ENCODE results near the gene NBAS. TPM values are rescaled to one million over a fixed set of nuclear protein-coding genes. Genes with fewer than 3 reads are reported as not detected.
A peak's percentile ranks its signal among the peaks of the same experiment; 100 is the strongest.

NBAS gene
- total RNA-seq, 2 experiments from 2014 or later = 31.9 to 32.9 TPM

- peak; percentile 28 for ATAC-seq (ENCODE audit: low read depth)
- H3K36me3 Mint-ChIP-seq = no peaks in the 10 kb centered on the region
- H3K4me1 Mint-ChIP-seq = peaks cover 35% of the 10 kb centered on the region
- H3K9me3 Mint-ChIP-seq = no peaks in the 10 kb centered on the region
- POLR2A ChIA-PET = interaction anchor here (0.6 to 1.4 kb wide), 5 partner anchors 14 to 31 kb away, joined by 3 to 8 read pairs (median 4); partner anchors contain the start of gene DDX1
- H3K4me3 Mint-ChIP-seq = peak overlapping the region; percentile 98
- DNase-seq = peak; percentile 34
- peaks cover 9% of the 10 kb centered on the region for H3K27me3 Mint-ChIP-seq
- H3K27ac Mint-ChIP-seq = peak overlapping the region; percentile 95
Measured at GRCh38 chr2:15561574-15562344, 625 bp upstream of the NBAS start.

GRCh38 chr2:15560140-15560987 is 770 bp downstream of the NBAS start:
- Mint-ChIP-seq H3K36me3 (peaks cover 2% of the 10 kb centered on the region), H3K4me3 (peak overlapping the region; percentile 98), H3K4me1 (peaks cover 37% of the 10 kb centered on the region), H3K9me3 (no peaks in the 10 kb centered on the region), H3K27me3 (peaks cover 7% of the 10 kb centered on the region), H3K27ac (peak overlapping the region; percentile 95)
- POLR2A ChIA-PET = interaction anchor here (1.0 to 1.4 kb wide), 3 partner anchors 16 to 32 kb away, joined by 3 to 5 read pairs (median 4); no protein-coding TSS in a partner anchor
- peak; percentile 46 for DNase-seq
- ATAC-seq (ENCODE audit: low read depth) = peak; percentile 44

DNA sequence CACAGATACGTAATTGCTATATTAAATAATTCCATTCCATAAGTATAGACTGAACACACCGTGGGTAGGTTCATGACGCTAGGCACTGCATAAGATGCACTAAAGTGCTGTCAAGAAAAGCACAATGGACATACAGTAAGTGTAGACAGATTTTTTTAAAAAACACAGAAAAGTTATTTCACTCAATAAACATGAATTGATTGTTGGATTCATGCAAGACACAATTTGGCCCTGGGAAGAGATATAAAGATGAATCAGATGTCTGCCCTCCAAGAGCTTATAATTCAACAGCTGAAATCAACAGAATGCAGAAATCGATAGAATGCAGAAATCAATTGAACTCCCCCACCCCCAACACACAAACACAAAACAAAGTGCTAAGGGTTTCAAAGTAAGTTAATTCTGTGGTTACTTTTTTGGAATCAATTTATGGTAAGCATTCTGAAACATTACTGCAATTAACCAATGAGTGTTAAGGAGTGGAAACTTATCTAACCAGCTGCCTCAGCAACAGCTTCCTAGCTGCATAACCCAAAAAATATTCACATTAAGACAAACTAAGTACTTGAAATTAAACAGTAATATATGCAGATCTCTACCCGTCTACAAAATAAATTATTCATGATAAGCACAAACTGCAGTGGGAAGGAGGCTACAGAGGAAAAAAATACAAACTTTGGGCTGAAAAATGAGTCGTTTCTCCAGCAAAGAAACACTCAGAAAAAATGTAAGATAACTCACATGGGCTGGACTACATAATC is 1.6 kb downstream of the NBAS start:
- no peak overlapping the region for H3K27ac Mint-ChIP-seq
- POLR2A ChIA-PET = no interaction called here
- peak overlapping the region; percentile 98 for H3K4me3 Mint-ChIP-seq
- H3K4me1 Mint-ChIP-seq = peaks cover 37% of the 10 kb centered on the region
- H3K9me3 Mint-ChIP-seq = no peaks in the 10 kb centered on the region
- ATAC-seq (ENCODE audit: low read depth) (no peak), DNase-seq (no peak)
- no peaks in the 10 kb centered on the region for H3K27me3 Mint-ChIP-seq
- H3K36me3 Mint-ChIP-seq = peaks cover 3% of the 10 kb centered on the region

DNA sequence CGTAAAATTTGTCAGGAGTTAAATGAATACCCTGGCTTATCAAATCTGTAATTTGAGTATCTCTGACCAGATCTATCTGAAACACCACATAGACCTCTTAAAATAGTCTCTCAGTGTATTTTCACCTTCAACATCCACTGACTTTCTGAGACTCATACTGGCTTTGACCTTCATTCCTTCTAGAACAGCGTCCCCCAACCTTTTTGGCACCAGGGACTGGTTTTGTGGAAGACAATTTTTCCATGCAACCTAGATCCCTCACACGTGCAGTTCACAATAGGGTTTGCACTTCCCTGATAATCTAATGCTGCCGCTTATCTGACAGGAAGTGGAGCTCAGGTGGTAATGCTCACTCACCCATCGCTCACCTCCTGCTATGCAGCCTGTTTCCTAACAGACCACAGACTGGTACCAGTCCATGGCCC is 3.2 kb downstream of the NBAS start:
- no peak overlapping the region for H3K4me3 Mint-ChIP-seq

GRCh38 chr2:15556311-15556930 is 4.7 kb downstream of the NBAS start:
- POLR2A ChIA-PET = no interaction called here
- no peak for ATAC-seq (ENCODE audit: low read depth)
- Mint-ChIP-seq H3K27ac (no peak overlapping the region), H3K36me3 (peaks cover 10% of the 10 kb centered on the region), H3K9me3 (no peaks in the 10 kb centered on the region), H3K4me3 (no peak overlapping the region), H3K27me3 (no peaks in the 10 kb centered on the region), H3K4me1 (peaks cover 22% of the 10 kb centered on the region)
- no peak for DNase-seq

More for the DNA sequence above, 3.2 kb downstream of the NBAS start:
- ATAC-seq (ENCODE audit: low read depth) (no peak), DNase-seq (no peak)
- H3K9me3 Mint-ChIP-seq = no peaks in the 10 kb centered on the region
- no peaks in the 10 kb centered on the region for H3K27me3 Mint-ChIP-seq
- peaks cover 34% of the 10 kb centered on the region for H3K4me1 Mint-ChIP-seq
- POLR2A ChIA-PET = interaction anchor here (1.0 kb wide), 1 partner anchor 34 kb away, joined by 3 read pairs; the partner anchor contains the start of gene DDX1
- peaks cover 3% of the 10 kb centered on the region for H3K36me3 Mint-ChIP-seq
- H3K27ac Mint-ChIP-seq = no peak overlapping the region

DNA sequence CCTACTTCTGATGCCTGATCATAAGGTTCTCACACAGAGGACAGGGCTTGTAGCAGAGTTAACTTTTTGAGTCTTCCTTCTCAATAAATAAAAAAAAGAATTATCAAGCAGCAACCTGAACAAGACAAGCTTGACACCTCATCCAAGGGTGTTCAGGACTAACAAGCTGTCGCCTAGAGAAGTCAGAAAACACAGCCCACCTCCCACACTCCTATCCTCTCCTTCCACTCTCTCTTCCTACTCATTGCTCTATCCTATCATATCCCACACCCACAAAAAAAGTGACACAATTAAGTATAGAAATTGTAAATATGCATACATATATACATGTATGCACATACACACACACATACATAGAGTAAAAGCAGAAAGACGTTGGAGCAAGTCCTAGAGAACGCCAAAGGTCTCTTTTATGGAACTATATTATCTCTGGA is 5.4 kb downstream of the NBAS start:
- POLR2A ChIA-PET = no interaction called here
- Mint-ChIP-seq H3K4me1 (peaks cover 21% of the 10 kb centered on the region), H3K36me3 (peaks cover 10% of the 10 kb centered on the region), H3K27me3 (no peaks in the 10 kb centered on the region), H3K4me3 (no peak overlapping the region), H3K27ac (no peak overlapping the region), H3K9me3 (no peaks in the 10 kb centered on the region)
- ATAC-seq (ENCODE audit: low read depth) = no peak
- DNase-seq = no peak

DNA sequence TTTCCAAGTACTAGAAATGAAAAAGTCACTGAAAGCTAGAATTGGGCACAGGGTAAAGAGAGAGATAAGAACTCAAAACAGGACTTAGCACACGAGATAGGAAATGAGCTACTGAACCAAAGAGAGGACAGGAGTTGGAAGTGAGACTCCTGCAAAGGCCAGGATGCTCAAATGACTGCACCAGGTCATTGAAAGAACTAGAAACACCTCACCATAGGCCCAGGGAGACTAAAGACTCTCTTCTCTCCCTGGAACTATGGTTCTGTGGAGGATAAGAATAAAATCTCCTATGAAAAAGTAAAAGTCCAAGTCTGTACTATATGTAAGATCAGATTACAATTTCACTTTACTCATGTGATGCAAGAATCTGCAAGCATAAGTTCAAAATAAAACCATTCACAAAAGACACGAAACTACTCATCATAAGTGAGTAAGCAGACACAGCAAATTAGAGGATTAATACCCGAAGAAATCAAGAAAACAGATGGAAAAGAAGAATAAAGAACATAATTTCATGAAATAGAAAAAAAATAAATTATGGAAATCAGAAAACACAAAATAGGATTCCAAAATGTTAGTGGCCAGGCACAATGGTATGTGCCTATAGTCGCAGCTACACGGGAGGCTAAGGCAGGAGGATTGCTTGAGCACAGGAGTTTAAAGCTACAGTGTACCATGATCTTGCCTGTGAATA is 6.5 kb downstream of the NBAS start:
- Mint-ChIP-seq H3K4me1 (peaks cover 14% of the 10 kb centered on the region), H3K27me3 (no peaks in the 10 kb centered on the region), H3K4me3 (no peak overlapping the region), H3K9me3 (no peaks in the 10 kb centered on the region), H3K36me3 (peaks cover 10% of the 10 kb centered on the region), H3K27ac (no peak overlapping the region)
- no peak for ATAC-seq (ENCODE audit: low read depth)
- no peak for DNase-seq
- POLR2A ChIA-PET = no interaction called here

GRCh38 chr2:15553951-15554350 is 7.2 kb downstream of the NBAS start:
- POLR2A ChIA-PET = no interaction called here
- H3K36me3 Mint-ChIP-seq = peaks cover 14% of the 10 kb centered on the region
- no peak for DNase-seq
- no peak overlapping the region for H3K4me3 Mint-ChIP-seq
- peaks cover 8% of the 10 kb centered on the region for H3K4me1 Mint-ChIP-seq
- H3K27me3 Mint-ChIP-seq = no peaks in the 10 kb centered on the region
- no peak overlapping the region for H3K27ac Mint-ChIP-seq
- no peaks in the 10 kb centered on the region for H3K9me3 Mint-ChIP-seq
- ATAC-seq (ENCODE audit: low read depth) = no peak

DNA sequence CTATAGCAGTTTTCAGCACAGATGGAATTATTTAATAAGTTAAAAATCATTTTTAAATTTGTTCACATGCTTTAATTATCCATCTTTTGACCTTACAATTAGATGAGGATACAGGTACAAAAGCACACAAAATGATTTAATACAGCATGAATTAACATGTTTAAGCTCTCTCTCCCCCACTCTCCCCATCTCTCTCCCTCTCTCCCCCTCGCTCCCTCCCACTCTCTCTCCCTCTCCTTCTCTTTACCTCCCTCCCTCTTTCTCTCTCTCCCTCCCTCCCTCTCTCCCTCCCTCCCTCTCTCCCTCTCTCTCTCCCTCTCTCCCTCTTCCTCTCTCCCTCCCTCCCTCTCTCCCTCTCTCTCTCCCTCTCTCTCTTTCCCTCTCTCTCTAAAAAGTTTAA is 7.6 kb downstream of the NBAS start:
- no peaks in the 10 kb centered on the region for H3K27me3 Mint-ChIP-seq
- POLR2A ChIA-PET = no interaction called here
- H3K27ac Mint-ChIP-seq = no peak overlapping the region
- ATAC-seq (ENCODE audit: low read depth) (no peak), DNase-seq (no peak)
- H3K4me3 Mint-ChIP-seq = no peak overlapping the region
- H3K36me3 Mint-ChIP-seq = peaks cover 18% of the 10 kb centered on the region
- peaks cover 7% of the 10 kb centered on the region for H3K4me1 Mint-ChIP-seq
- no peaks in the 10 kb centered on the region for H3K9me3 Mint-ChIP-seq

DNA sequence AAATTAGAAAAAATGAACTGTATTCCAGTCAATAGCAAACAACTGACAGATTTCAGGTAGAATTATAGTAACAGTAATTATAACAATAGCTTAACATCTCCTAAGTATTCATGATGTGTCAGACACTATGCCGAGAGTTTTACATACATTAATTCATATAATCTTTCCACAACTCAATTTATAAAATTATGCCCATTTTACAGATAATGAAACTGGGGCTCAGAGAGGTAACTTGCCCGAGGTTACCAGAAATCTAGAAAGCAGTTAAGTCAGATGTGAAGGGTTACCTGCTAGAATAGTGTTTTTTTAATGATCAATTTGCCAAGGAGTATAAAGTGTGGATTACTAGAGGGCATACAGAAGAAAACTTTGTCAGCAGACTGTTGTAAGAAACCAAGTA is 12.2 kb downstream of the NBAS start:
- ATAC-seq (ENCODE audit: low read depth) (no peak), DNase-seq (no peak)
- POLR2A ChIA-PET = no interaction called here
- H3K27me3 Mint-ChIP-seq = no peaks in the 10 kb centered on the region
- no peaks in the 10 kb centered on the region for H3K4me1 Mint-ChIP-seq
- H3K27ac Mint-ChIP-seq = no peak overlapping the region
- H3K36me3 Mint-ChIP-seq = peaks cover 16% of the 10 kb centered on the region
- no peaks in the 10 kb centered on the region for H3K9me3 Mint-ChIP-seq
- H3K4me3 Mint-ChIP-seq = no peak overlapping the region

GRCh38 chr2:15547115-15547876 is 13.8 kb downstream of the NBAS start:
- no peaks in the 10 kb centered on the region for H3K9me3 Mint-ChIP-seq
- no peaks in the 10 kb centered on the region for H3K27me3 Mint-ChIP-seq
- DNase-seq (no peak), ATAC-seq (ENCODE audit: low read depth) (no peak)
- POLR2A ChIA-PET = no interaction called here
- H3K4me1 Mint-ChIP-seq = no peaks in the 10 kb centered on the region
- H3K27ac Mint-ChIP-seq = no peak overlapping the region
- H3K36me3 Mint-ChIP-seq = peaks cover 16% of the 10 kb centered on the region
- H3K4me3 Mint-ChIP-seq = no peak overlapping the region

All from activated naive CD8-positive, alpha-beta T cell treated with anti-CD3 and anti-CD28 coated beads, Interleukin-2, amount 10 ng/mL, durations not matched to agents 7 days and 5 days (primary cell).